Measurements from ENCODE around the gene OGN. TPM values are rescaled to one million over a fixed set of nuclear protein-coding genes. Genes with fewer than 3 reads are reported as not detected.

Gene OGN, protein sequence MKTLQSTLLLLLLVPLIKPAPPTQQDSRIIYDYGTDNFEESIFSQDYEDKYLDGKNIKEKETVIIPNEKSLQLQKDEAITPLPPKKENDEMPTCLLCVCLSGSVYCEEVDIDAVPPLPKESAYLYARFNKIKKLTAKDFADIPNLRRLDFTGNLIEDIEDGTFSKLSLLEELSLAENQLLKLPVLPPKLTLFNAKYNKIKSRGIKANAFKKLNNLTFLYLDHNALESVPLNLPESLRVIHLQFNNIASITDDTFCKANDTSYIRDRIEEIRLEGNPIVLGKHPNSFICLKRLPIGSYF
- not detected in 2 replicates for total RNA-seq (2022)
- not detected for Bru-seq, nascent RNA
- BruChase-seq, experiment 1, labeled RNA remaining after a 2-hour chase: not detected
- BruChase-seq, experiment 2, labeled RNA remaining after a 6-hour chase: not detected
- long read RNA-seq: 0 reads

DNA sequence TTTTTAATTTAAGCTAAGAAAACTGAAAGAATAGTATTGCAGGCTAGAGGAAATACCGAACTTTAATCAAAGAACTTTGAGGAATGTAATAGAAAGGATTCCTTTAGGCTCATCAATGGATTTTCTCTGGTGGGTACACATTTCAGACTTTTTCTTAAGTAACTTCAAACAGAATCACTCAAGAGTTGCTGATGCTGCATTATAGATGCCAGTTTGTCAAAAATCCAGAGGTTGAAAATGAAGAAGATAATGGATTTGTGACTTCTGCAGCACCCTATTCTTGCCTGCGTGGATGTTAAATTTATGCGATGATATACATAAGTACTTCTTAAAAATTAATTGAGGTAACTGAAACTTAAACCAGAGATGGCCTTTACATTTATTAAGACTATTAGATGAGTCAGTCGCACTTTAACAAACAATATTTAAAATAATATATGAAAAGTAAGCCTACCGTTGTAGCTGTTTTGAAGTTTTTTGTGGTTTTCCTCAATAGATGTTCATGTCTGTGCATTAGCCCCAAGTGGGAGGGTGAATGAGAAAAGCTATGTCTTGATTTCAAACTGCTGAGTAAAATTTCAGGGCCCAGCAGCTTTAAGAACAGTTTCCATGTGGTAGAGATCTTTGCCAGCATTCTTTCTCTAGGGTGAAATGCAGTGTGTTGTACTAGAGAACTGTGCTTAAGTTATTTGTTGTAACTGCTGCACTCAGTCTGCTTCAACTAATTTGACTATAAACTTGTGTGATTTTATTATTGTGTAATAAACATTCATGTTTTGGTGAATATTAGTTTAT lies at the start of gene OGN:
Gene OGN, minus strand, starts transcription at position 537 of the 795 bp plus-strand sequence. CDS start 1,171 bp downstream, outside the sequence.
- H3K4me1 Mint-ChIP-seq (ENCODE audit: low read depth, unreplicated experiment): peaks cover 6% of the 10 kb centered on the region
- ChIA-PET POLR2A (no interaction called here), CTCF (no interaction called here)
- intact Hi-C loops (cut with micrococcal nuclease; ENCODE audit: unreplicated experiment): no loop called here
- Histone ChIP-seq H3K4me3 (ENCODE audit: low read depth, low read length) (no peak within 1 kb of the TSS), H3K4me1 (no peaks in the 10 kb centered on the region), H3K9me3 (no peaks in the 10 kb centered on the region), H3K27me3 (replicated peaks; ENCODE audit: control insufficient read depth, insufficient read depth, low read length) (no peaks in the 10 kb centered on the region), H3K36me3 (ENCODE audit: control insufficient read depth, insufficient read depth, low read length) (no peaks in the 10 kb centered on the region)
- TF ChIP-seq, protein P1, sequence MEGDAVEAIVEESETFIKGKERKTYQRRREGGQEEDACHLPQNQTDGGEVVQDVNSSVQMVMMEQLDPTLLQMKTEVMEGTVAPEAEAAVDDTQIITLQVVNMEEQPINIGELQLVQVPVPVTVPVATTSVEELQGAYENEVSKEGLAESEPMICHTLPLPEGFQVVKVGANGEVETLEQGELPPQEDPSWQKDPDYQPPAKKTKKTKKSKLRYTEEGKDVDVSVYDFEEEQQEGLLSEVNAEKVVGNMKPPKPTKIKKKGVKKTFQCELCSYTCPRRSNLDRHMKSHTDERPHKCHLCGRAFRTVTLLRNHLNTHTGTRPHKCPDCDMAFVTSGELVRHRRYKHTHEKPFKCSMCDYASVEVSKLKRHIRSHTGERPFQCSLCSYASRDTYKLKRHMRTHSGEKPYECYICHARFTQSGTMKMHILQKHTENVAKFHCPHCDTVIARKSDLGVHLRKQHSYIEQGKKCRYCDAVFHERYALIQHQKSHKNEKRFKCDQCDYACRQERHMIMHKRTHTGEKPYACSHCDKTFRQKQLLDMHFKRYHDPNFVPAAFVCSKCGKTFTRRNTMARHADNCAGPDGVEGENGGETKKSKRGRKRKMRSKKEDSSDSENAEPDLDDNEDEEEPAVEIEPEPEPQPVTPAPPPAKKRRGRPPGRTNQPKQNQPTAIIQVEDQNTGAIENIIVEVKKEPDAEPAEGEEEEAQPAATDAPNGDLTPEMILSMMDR (IDR thresholded peaks at IDR 0.05; ENCODE audit: insufficient read depth in 1 of 2, low read depth in 1 of 2, low read length in 1 of 2, severe bottlenecking in 1 of 2, unreplicated experiment in 1 of 2): no peak
- no peak within 1 kb of the TSS for H3K4me3 Mint-ChIP-seq (ENCODE audit: unreplicated experiment)
- no peaks in the 10 kb centered on the region for H3K9me3 Mint-ChIP-seq (ENCODE audit: unreplicated experiment)
- H3K27ac Mint-ChIP-seq (ENCODE audit: unreplicated experiment): no peak within 1 kb of the TSS
- H3K36me3 Mint-ChIP-seq (ENCODE audit: insufficient read depth, unreplicated experiment): peaks cover 5% of the 10 kb centered on the region
- DNase-seq: no peak
- BruUV-seq (replicated peaks): no TSS peak
- no peaks in the 10 kb centered on the region for H3K27me3 Mint-ChIP-seq (ENCODE audit: insufficient read depth, unreplicated experiment)

DNA sequence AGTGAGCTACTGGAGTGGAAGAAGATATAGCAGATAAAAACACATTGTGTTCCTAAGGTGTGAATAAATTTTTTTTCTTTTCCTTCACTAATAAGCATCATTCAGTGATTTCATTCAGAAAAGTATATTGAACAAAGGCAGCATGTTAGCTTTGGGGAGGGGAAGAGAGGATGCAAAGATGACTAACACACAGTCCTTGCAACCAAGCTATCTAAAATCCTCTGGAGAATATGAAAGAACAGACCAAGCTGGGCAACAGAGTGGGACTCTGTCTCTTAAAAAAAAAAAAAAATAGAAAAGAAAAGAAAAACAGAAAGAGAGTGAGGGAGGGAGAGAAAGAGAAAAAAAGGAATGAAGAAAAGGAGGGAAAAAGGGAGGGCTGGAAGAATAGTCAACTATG lies 42.2 kb upstream of the OGN start:
- no peaks in the 10 kb centered on the region for H3K27me3 Mint-ChIP-seq (ENCODE audit: insufficient read depth, unreplicated experiment)
- H3K36me3 Mint-ChIP-seq (ENCODE audit: insufficient read depth, unreplicated experiment): peaks cover 7% of the 10 kb centered on the region
- no peak overlapping the region for H3K4me3 ChIP-seq (ENCODE audit: low read depth, low read length)
- TF ChIP-seq, protein P1 (IDR thresholded peaks at IDR 0.05; ENCODE audit: insufficient read depth in 1 of 2, low read depth in 1 of 2, low read length in 1 of 2, severe bottlenecking in 1 of 2, unreplicated experiment in 1 of 2): no peak
- CTCF ChIA-PET: no interaction called here
- POLR2A ChIA-PET: no interaction called here
- no peak overlapping the region for H3K27ac Mint-ChIP-seq (ENCODE audit: unreplicated experiment)
- no TSS peak for BruUV-seq (replicated peaks)
- H3K27me3 ChIP-seq (replicated peaks; ENCODE audit: control insufficient read depth, insufficient read depth, low read length): no peaks in the 10 kb centered on the region
- no peaks in the 10 kb centered on the region for H3K36me3 ChIP-seq (ENCODE audit: control insufficient read depth, insufficient read depth, low read length)
- H3K4me3 Mint-ChIP-seq (ENCODE audit: unreplicated experiment): no peak overlapping the region
- H3K9me3 ChIP-seq: no peaks in the 10 kb centered on the region
- intact Hi-C loops (cut with micrococcal nuclease; ENCODE audit: unreplicated experiment): no loop called here
- H3K9me3 Mint-ChIP-seq (ENCODE audit: unreplicated experiment): no peaks in the 10 kb centered on the region
- no peaks in the 10 kb centered on the region for H3K4me1 ChIP-seq
- H3K4me1 Mint-ChIP-seq (ENCODE audit: low read depth, unreplicated experiment): no peaks in the 10 kb centered on the region
- DNase-seq: no peak

DNA sequence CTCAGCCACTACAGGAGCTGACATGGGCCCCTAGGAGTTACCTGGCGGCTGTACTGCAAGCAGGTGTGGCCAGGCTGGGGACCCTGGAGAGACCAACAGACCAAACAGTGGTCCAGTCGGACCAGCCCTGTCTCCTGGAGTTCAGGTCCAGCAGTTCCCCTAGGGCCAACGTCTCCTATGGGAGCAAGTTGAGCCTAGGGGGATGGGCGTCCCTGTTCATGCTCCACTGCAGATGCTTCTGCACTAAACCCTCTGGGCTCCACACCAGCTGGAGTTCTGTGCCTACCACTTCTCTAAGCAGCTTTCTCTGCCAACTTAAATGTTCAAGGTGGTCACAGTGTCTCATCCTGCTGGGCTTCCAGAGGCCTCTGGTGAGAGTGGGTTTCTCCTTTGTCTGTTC lies 40.5 kb upstream of the OGN start:
- H3K36me3 ChIP-seq (ENCODE audit: control insufficient read depth, insufficient read depth, low read length): no peaks in the 10 kb centered on the region
- intact Hi-C loops (cut with micrococcal nuclease; ENCODE audit: unreplicated experiment): no loop called here
- Mint-ChIP-seq H3K27me3 (ENCODE audit: insufficient read depth, unreplicated experiment) (no peaks in the 10 kb centered on the region), H3K4me1 (ENCODE audit: low read depth, unreplicated experiment) (no peaks in the 10 kb centered on the region), H3K4me3 (ENCODE audit: unreplicated experiment) (no peak overlapping the region), H3K9me3 (ENCODE audit: unreplicated experiment) (no peaks in the 10 kb centered on the region), H3K36me3 (ENCODE audit: insufficient read depth, unreplicated experiment) (peaks cover 7% of the 10 kb centered on the region), H3K27ac (ENCODE audit: unreplicated experiment) (no peak overlapping the region)
- no peaks in the 10 kb centered on the region for H3K4me1 ChIP-seq
- no TSS peak for BruUV-seq (replicated peaks)
- H3K27me3 ChIP-seq (replicated peaks; ENCODE audit: control insufficient read depth, insufficient read depth, low read length): no peaks in the 10 kb centered on the region
- POLR2A ChIA-PET: no interaction called here
- TF ChIP-seq, protein P1 (IDR thresholded peaks at IDR 0.05; ENCODE audit: insufficient read depth in 1 of 2, low read depth in 1 of 2, low read length in 1 of 2, severe bottlenecking in 1 of 2, unreplicated experiment in 1 of 2): no peak
- CTCF ChIA-PET: no interaction called here
- H3K4me3 ChIP-seq (ENCODE audit: low read depth, low read length): no peak overlapping the region
- H3K9me3 ChIP-seq: no peaks in the 10 kb centered on the region
- DNase-seq: no peak

Measured in Caco-2 (cell line).